Measurements from ENCODE around the gene TMSB4X.
"Not testable (repeated sequence)": the region's sequence is repeated elsewhere in the genome, so short reads cannot be mapped to it uniquely, and the experiment has no call there.

The TMSB4X gene

DNA sequence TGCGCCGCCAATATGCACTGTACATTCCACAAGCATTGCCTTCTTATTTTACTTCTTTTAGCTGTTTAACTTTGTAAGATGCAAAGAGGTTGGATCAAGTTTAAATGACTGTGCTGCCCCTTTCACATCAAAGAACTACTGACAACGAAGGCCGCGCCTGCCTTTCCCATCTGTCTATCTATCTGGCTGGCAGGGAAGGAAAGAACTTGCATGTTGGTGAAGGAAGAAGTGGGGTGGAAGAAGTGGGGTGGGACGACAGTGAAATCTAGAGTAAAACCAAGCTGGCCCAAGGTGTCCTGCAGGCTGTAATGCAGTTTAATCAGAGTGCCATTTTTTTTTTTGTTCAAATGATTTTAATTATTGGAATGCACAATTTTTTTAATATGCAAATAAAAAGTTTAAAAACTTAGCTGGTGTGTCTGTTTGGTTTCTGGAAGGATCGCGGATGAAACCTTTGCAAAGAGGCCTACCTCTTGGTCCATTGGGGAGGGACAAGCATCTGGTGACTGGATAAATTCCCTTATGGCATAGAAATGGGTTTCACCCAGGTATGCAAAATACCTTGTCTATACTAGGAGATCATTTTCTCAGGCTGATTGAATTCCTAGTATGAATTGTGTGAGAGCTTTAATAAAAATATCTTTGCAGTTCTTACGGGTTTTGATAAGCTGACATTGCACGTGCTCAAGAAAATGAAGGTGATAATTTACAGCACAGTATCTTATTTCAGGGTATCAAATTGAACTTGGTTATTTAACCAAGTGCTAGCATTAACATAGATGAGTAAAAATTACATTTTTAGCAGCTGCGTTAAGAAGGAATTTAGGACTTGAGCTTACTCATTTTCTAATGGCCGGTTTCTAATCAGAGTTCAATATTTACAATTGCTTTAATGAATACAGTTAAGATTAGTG is 2.2 kb downstream of the TMSB4X start:
- not testable (repeated sequence) for DNase-seq (ENCODE audit: low spot score)

DNA sequence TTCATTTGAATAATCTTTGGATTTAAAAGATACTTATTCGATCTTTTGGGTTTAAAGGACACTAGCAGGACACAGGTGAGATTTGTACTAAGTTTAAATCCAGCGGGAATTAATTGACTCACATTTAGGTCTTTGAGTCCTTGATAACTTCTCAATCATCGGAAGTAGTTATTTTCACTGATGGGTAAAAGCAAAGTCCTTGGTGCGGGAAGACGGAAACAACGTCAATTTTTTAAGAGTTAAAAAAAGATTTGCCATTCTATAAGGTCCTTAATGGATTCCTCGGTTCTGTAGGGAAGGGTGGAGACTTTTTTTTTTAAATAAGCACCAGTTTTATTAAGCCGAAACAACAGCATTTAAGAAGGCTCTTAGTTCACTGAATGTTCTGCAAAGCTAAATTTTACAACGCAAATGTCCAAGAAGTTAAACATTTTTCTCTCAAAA is 2.9 kb downstream of the TMSB4X start:
- DNase-seq (ENCODE audit: low spot score), result no peak

DNA sequence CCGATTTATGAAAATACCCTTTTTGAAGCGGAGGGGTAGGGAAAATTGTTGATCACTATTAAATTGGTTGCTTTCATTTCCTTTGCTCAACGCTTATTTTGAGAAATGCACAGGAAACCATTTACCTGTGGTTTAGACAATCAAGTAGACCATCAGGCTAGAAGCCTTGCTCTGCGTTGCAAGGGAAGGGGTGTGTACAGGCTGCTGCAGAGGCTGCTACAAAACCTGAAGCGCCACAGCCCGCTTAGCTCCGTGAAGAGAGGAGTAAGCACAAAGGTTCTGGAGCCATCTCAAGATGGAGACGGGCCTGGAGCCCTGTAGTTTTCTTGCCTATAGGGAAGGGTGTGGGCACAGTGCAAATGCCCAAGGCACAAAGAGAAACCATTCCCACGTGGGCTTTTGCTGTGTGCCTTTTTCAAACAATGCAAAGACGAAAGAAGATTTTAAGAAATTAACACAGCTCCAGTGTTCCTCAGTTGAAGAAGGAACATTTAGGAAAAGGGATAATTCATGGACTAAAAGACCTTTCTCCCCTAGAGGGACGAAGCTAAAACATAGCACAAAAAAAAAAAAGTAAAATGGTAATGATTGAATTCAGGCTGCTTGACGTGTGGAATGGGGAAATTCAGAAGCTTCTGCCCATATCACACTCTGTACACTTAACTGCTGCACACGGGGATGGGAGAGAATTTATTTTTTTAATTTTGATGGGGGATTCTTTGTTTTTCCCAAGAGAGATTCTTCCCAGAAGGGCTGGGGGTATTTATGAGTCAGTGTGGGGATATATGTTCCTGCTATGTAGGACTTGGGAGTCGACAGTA is 3.5 kb downstream of the TMSB4X start:
- no peak for DNase-seq (ENCODE audit: low spot score)

DNA sequence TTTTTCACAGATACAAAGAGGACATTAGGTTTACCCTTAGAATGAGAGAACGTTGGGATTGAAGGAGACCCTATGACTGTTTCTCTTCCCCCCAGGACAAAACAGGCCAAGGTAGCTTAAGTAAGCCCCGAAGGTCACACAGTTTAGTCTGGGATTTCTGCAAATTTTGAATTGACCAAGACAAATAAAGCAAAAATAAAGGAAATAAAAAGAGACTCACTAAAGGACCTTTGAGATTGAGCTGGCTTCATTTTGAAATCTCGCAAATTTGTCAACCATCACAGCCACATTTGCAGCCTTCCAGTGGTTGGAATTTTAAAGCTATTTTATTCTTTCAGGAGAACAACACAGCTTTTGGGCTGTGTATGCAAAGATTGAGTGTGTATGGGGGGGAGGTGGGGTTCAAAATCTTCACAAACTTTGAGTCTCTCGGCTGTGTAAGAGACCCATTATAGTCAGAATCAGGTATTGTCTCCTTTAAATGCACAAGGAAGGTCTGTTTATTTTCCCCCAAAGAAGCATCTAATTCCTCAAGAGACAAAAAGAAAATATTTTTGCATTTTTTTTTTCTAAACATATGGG is 4.2 kb downstream of the TMSB4X start:
- no peak for DNase-seq (ENCODE audit: low spot score)

DNA sequence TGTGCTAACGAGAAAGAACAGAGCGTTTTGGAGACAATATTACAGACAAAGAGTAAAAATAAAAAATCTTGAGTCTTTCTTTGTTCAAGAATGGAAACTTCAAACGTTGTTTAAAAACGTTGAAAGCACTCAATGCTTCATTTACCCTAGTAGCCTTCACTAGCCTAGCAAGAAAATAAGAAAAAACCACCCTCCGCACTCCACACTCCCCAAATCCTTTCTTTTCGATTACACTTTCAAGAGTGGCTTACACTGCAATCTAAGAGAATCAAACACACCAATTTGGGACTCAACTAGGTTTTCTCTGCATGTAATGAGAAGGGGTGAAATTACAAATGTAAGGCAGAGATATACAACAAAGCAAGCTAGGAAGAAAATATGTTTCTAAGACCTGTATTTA is 4.7 kb downstream of the TMSB4X start:
- DNase-seq (ENCODE audit: low spot score), result no peak

DNA sequence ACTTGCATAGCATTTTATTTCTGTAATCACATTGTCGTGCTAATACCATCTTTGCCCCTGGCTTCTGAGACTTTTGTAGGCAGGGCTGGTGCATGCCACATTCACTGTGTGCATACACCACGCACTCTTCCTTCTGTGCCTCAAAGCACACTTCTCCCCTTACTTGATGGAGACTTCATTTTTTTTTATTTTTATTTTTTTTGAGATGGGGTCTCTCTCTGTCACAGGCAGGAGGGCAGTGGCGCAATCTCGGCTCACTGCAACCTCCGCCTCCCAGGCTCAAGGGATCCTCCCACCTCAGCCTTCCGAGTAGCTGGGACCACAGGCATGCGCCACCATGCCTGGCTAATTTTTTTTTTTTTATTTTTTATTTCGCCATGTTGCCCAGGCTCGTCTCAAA is 5.1 kb downstream of the TMSB4X start:
- not testable (repeated sequence) for DNase-seq (ENCODE audit: low spot score)

DNA sequence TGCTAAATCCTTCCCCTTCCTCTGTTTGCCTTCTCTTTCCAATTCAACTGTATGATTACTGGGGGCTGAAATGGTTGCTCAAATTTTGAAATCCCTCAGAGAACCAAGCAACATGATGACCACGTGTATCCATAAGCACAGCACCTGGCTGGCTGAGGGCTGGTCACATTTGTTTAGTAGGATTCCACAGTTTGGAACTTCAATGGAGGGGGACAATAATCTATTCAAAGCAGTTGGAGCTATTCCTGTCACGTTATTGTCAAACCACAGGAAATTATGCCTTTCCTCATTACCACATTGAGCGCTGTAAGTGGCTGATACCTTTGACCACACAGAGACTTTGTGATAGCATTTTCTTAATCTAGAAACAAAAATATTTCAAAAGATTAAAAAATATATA is 7.0 kb downstream of the TMSB4X start:
- DNase-seq (ENCODE audit: low spot score), result no peak

DNA sequence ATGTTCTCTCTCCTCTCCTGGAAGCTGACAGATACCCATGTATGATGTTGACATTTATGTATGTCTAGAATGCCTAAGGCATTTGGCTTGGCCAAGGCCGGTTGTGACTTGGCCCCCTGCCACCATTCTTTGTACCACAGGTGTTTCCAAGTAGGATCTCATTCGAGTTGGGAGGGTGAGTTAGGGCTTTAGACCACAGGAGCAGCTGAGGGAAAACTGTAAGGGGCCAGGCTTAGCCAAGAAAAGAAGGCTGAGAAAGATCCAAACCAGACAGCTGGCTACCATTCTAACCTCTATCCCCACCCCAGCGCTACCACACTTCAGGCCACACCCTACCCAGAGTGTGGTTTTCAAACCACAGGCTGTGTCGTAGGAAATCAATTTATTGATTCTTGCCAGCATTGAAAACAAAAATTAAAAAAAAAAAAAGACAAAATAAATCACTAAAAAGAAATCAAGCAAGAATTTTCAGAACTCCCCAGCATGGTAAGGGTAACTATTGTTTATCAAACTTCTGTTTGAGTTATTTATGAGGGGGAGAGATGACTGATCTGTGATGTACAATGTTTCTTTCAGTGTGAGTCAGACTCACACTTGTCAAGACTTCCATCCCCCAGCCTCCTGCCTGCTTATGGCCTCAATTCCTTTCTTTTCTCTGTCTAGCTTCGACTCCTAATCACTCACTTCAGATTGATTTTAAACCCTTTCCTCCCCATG is 9.9 kb downstream of the TMSB4X start:
- no peak for DNase-seq (ENCODE audit: low spot score)

DNA sequence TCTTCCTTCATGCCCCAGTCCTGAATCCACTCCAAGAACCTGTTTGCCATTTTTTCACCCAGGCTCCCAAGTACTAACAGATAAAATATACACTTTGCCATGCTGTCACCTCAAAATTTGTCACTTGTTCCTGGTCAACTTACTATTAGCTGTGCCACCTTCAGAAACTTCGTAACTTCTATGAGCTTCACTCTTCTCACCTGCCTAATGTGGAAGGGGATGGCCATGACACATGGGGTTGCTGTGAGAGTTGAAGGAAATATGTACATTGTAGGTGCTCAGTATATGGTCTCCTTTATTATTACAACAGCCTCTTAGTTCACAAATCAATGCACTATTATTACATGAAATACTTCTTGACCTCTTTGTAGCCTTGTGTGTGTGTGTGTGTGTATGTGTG is 10.4 kb downstream of the TMSB4X start:
- no peak for DNase-seq (ENCODE audit: low spot score)

DNA sequence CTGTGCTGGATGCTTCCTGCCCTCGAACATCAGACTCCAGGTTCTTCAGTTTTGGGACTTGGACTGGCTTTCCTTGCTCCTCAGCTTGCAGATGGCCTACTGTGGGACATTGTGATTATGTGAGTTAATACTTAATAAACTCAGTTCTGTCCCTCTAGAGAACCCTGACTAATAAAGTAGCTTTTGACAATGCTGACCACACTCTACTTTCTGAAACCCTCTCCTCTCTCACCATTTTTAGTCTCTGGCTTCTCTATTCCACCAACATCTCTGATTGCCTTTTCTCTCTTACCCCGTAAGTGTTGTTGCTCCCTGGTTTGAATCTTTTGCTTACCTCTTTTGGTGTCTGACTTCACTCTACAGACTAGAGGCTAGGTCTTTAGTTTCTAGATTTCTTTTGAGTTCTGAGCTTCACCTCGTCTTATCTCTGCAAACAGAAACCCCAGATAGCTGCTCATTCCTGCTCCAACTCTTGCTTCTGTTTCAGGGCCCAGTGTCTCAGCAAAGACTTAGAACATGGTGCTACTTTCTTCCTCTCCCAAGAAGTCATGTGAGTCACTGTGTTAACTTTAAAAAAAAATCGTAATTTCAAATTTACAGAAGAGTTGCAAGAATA is 11.4 kb downstream of the TMSB4X start:
- DNase-seq (ENCODE audit: low spot score), result no peak

DNA sequence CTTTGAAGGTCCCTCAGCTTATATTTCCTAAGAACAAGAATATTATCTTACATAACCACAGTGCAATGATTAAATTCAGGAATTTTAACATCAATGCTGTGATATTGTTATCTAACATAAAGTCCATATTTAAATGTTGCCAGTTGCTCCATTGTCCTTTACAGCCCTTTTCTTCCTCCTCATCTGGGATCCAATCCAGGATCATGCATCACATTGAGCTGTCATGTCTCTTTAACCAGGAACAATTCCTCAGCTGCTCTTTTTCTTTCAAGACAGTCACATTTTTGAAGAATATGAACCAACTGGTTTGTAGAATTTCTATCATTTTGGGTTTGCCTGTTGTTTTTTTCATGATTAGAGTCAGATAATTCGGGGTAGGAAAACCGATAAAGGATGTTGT is 12.0 kb downstream of the TMSB4X start:
- no peak for DNase-seq (ENCODE audit: low spot score)

DNA sequence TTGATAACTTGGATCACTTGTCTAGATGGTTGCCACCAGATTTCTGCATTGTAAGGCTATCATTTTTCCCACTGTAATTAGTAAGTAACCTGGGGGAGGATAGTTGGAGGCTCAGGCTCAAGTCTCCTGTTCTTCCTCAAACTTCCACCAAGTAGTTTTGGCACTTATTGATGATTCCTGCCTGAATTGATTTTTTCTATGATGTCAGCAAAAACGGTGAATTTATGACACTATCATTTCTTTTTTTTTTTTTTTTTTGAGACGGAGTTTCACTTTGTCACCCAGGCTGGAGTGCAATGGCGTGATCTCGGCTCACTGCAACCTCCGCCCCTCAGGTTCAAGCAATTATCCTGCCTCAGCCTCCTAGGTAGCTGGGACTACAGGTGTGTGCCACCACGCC is 12.4 kb downstream of the TMSB4X start:
- no peak for DNase-seq (ENCODE audit: low spot score)

DNA sequence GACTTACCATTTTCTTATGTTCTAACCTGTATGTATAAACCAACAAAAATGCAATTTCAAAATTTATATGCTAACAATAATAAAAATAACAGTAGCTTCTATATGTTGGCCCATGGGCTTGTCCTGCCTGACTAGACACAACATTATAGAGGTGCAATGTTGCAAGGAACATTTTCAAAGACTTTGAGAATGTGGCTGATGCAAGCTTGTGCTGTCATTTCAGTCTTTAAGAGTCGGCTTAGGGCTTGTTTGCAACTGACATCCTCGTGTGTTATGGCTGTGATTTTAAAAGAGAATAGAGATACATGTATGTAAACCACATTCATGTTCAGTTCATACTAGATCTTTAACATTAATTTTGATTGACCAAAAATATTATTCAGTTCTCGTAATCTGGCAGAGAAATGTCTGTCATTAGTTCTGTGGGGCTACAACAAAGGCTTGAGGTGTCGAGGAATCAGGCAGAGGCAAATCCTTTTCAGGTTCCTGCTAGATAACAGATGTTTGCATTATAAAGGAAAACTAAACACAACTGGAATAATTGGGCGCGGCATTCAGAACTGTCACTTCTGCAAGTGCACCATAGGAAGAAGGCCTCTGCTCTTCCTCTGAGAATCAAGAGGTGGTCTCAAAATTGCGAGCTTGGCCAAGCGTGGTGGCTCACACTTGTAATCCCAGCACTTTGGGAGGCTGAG is 13.1 kb downstream of the TMSB4X start:
- no peak for DNase-seq (ENCODE audit: low spot score)

DNA sequence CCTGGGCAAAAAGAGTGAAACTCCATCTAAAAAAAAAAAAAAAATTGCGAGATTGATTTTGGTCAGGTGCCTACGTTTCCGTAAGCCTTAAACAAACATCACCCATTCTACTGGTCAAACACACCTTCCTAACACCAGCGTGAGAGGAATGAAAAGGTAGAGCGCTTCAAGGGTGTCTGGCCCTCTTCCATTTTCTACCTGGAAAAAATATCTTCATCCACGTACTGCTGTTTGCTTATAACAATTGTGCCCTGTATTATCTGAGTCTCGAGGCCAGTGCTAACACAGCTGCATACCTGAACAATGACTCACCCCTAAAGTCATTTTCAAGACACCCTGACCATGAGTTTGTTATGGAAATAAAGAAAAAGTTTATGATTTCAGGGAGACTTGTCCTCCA is 13.9 kb downstream of the TMSB4X start:
- DNase-seq (ENCODE audit: low spot score), result peak; percentile 64

DNA sequence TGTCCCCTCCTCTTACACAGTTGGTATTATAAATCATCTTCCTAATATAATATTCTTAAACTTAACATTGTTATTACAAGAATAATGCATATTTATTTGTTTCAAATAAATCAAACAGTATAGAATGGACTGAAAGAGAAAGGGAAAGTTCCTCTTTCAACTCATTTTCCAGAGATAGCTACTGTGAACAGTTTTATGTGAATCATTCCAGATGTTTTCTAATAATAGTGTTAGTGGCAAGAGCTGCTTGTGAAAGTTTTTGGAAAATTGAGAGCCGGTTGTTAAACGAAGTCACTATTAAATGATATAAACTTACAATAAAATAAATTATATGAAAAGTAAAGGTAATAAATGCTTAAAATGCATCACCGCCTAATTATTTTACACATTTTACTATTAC is 14.6 kb downstream of the TMSB4X start:
- no peak for DNase-seq (ENCODE audit: low spot score)

DNA sequence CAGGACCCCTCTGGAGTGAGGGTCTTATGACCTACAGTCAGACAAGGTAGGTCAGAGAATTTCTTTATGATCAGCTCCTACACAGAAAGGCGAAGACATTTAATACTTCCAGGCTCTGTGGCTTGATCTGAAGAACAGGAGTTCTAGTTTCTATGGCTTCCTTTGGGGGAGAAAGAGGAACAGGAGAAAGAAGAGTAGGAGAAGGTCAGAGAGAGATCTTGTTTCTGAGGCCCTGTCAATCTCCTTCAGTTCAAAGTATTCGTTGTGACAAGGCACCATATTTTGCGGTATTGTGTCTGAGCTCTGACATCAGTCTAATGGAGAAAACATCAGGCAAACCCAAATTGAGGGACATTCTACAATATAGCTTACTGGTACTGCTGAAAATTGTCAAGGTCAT is 16.7 kb downstream of the TMSB4X start:
- DNase-seq (ENCODE audit: low spot score), result no peak

DNA sequence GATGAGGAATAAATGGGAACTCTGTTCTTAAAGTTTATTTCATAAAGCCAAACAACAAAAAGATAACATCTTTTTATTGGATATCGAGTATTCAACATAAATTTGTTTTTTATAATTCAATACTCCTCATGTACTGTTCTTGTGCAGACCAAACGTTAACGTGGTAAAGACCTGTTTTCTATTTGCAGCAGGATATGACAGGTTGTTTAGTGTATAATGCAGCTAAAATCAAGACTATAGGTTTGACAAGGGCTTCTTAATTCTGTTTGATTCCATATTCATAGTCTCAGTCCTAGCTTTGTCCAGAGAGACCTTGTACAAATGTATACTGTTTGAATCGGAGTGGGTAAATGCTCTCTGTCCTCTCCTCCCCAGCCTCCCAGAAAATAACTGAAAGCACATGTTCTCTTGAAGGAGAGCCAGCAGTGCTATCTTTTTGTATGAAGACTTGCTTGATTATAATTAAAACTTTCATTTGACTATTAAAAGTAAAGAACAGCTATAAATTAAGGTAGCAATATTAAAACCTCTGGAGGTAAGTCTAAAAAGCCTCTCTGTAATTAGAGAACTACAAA is 17.7 kb downstream of the TMSB4X start:
- no peak for DNase-seq (ENCODE audit: low spot score)

DNA sequence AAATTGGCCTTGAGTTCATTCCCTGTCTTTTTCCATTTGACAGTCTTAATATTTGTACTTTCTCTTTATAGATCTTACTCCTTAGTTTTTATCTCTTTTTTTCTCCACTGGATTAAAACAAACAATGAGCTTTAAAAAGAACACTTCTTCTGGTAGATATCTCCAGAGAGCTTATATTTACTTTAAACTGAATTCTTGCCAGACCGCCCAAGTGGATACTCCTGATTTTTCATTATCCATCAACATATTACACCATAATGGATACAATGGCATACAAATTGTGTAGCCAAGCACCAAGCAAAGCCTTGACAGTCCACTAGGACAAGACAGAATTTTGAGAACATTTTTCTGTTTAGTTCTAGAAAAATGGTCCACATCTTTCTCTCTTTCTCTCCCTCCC is 18.9 kb downstream of the TMSB4X start:
- no peak for DNase-seq (ENCODE audit: low spot score)

DNA sequence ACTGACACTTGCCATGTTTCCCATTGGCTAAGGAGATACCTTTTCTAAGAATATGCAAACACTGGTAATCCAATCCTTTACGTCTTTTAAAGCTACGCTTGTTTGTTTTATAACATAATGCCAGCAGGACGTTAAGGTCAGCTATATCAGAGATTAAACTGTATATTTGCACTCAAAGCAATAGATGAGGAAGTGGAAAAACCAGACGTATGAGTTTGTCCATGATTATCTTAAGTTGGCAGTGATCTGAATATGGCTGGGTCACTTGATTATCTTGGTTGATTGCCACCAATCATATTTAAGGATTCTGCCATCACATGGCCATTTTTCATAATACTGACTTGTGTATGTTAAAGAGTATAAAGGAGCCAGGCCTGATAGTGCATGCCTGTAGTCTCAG is 19.4 kb downstream of the TMSB4X start:
- DNase-seq (ENCODE audit: low spot score), result no peak

DNA sequence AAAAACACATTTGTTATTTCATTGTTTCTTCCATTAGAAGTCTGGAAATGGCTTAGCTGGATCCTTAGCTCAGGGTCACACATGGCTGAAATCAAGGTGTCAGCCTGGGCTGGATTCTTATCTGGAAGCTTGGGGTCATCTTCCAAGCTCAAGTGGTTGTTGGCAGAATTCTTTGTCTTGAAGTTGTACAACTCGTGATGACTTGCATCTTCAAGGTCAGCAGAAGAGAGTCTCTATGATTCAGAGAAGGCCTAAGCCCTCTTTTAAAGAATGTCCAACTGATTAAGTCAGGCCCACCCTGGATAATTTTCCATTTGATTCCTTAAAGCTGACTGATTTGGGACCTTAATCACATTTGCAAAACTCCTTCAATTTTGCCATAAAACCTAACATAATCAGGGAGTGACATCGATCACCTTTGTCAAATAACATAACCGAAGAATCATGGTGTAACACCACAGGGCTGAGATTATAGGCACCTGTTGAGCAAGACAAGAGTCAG is 22.1 kb downstream of the TMSB4X start:
- no peak for DNase-seq (ENCODE audit: low spot score)

Measured in AG08395 (cell line).